HCT116 (cell line): ENCODE measurements around the gene BBS10. TPM values are rescaled to one million over a fixed set of nuclear protein-coding genes. Genes with fewer than 3 reads are reported as not detected.

ENCODE experiments used
- total RNA-seq: library from RNA; stranded (reverse); gene quantifications from one replicate; pipeline ENCODE4 v1.2.1, GENCODE V29; 2021; ENCODE audit not compliant: unreplicated experiment

The BBS10 gene
- total RNA-seq, 1 experiment from 2014 or later, result 27.1 TPM

Other genes with a start within 250 kb of the BBS10 start
- gene OSBPL8, start 211.4 kb upstream of the BBS10 start, total RNA-seq, result 115 TPM